GM21528 (cell line): ENCODE results near the gene CLDN6.
"Not testable (repeated sequence)": the region's sequence is repeated elsewhere in the genome, so short reads cannot be mapped to it uniquely, and the experiment has no call there.

Experiments used
- ATAC-seq: cut with Tn5 transposase; IDR thresholded peaks from one replicate; pipeline ENCODE4 v1.9.1; 2021; ENCODE audit warnings: mild to moderate bottlenecking, moderate library complexity; ENCODE audit not compliant: unreplicated experiment, low FRiP score

The CLDN6 gene

GRCh38 chr16:3052571-3053329 lies 34.8 kb upstream of the CLDN6 start:
- ATAC-seq, result not testable (repeated sequence)

- ATAC-seq, result no peak
Observed at GRCh38 chr16:3051494-3051893, 33.5 kb upstream of the CLDN6 start.

- ATAC-seq, result no peak
Observed at GRCh38 chr16:3051009-3051408, 33.0 kb upstream of the CLDN6 start.

GRCh38 chr16:3050487-3050886 lies 32.5 kb upstream of the CLDN6 start:
- ATAC-seq, result no peak

GRCh38 chr16:3049921-3050481 lies 32.0 kb upstream of the CLDN6 start:
- ATAC-seq, result no peak

- ATAC-seq, result no peak
Observed at GRCh38 chr16:3047387-3047720, 29.4 kb upstream of the CLDN6 start.

GRCh38 chr16:3046641-3047386 lies 28.8 kb upstream of the CLDN6 start:
- no peak for ATAC-seq

GRCh38 chr16:3045758-3046640 lies 28.0 kb upstream of the CLDN6 start, which contains the start of gene MMP25:
Gene MMP25, plus strand, starts transcription at chr16:3046561. Its CDS starts 357 bp downstream, at chr16:3046918.
- ATAC-seq, result no peak

GRCh38 chr16:3044708-3045107 lies 26.7 kb upstream of the CLDN6 start:
- no peak for ATAC-seq

GRCh38 chr16:3042376-3042775 lies 24.4 kb upstream of the CLDN6 start:
- ATAC-seq, result no peak

- ATAC-seq, result no peak
Observed at GRCh38 chr16:3038896-3039295, 20.9 kb upstream of the CLDN6 start.

- ATAC-seq, result no peak
Observed at GRCh38 chr16:3038256-3038655, 20.3 kb upstream of the CLDN6 start.

GRCh38 chr16:3036726-3037315 lies 18.8 kb upstream of the CLDN6 start, which contains the start of gene BICDL2:
Gene BICDL2, minus strand, starts transcription at chr16:3036944. Its CDS starts 1,448 bp downstream, at chr16:3035496.
- ATAC-seq, result no peak

GRCh38 chr16:3035972-3036725 lies 18.2 kb upstream of the CLDN6 start:
- ATAC-seq, result no peak

GRCh38 chr16:3035289-3035971 lies 17.4 kb upstream of the CLDN6 start:
- ATAC-seq, result no peak

GRCh38 chr16:3032624-3033023 lies 14.6 kb upstream of the CLDN6 start:
- ATAC-seq, result no peak

- ATAC-seq, result no peak
Observed at GRCh38 chr16:3030222-3031212, 12.5 kb upstream of the CLDN6 start.
